GM12872 (cell line): ENCODE data around the gene GFM2.

Source experiments
- TF ChIP-seq, protein P1 (sequence below): IDR thresholded peaks from 3 replicates; pipeline ENCODE4 v1.5.1; 2011; ENCODE audit warnings: low read depth, mild to moderate bottlenecking, low read length, moderate library complexity; ENCODE audit not compliant: insufficient read depth

GFM2 gene

DNA sequence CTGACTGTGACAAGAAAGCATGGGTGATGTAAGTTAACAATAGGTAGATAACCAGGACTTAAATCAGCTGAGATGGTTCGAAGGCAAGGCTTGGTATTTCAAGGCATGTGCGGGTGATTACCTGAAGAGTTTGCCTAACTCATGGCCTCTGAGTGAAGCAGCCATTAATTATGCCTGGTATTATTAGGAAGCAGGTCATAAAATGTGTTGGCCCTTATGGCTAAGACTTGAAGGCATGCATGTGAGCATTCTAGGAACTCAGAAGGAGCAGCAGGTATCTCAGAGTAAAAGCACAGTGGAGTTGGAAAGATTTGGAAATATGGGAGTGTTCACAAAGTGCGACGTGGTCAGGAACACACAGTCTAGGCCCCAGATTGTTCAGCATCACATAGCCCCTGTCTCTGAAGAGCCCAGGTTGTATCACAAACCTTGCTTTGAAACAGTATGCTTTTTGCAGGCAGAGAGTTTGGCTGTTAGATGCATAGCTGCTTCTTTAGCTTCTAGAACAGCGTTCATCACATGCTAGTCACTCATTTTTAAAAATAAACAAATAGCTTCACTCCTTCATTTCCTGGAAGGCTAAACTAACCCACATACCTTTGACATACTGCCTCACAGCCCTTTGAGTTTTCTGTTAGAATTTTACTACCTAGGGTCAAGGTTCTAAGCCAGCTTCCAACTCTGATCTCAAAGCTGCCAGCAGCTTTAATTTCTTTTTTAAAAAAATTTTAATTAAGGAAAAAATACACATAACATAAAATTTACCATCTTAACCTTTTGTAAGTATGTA is 79.8 kb downstream of the GFM2 start:
- TF ChIP-seq, protein P1, sequence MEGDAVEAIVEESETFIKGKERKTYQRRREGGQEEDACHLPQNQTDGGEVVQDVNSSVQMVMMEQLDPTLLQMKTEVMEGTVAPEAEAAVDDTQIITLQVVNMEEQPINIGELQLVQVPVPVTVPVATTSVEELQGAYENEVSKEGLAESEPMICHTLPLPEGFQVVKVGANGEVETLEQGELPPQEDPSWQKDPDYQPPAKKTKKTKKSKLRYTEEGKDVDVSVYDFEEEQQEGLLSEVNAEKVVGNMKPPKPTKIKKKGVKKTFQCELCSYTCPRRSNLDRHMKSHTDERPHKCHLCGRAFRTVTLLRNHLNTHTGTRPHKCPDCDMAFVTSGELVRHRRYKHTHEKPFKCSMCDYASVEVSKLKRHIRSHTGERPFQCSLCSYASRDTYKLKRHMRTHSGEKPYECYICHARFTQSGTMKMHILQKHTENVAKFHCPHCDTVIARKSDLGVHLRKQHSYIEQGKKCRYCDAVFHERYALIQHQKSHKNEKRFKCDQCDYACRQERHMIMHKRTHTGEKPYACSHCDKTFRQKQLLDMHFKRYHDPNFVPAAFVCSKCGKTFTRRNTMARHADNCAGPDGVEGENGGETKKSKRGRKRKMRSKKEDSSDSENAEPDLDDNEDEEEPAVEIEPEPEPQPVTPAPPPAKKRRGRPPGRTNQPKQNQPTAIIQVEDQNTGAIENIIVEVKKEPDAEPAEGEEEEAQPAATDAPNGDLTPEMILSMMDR: no peak

DNA sequence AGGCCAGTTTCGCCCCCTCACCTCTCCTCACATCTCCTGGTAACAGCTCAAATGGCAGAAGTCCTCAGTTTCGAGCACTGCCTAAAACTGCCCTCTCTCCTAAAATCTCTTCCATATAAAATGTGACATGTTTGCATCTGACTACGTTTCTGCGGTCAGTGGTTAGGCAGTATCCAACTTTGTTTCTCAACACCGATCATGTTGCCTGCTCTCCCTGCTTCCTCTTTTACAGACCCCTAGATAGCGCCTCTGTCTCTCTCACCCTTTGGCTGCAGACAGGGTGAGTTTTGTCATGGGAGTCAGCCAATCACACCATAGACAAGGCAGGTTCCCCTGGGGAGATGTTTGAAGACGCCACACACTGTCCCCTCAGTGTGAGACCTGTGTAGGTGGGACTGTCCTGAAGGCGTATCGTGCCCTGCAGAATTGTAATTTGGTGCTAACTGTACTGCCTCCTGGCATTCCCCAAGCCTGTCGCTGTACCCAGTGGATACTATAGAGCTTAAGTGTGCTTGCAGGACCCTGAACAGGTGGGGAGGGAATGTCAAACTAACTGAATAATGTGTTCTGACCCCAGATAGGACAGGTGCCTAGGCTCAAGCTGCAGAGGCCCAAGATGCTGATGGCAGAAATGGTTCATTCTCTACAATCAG is 80.8 kb downstream of the GFM2 start:
- TF ChIP-seq, protein P1: no peak

DNA sequence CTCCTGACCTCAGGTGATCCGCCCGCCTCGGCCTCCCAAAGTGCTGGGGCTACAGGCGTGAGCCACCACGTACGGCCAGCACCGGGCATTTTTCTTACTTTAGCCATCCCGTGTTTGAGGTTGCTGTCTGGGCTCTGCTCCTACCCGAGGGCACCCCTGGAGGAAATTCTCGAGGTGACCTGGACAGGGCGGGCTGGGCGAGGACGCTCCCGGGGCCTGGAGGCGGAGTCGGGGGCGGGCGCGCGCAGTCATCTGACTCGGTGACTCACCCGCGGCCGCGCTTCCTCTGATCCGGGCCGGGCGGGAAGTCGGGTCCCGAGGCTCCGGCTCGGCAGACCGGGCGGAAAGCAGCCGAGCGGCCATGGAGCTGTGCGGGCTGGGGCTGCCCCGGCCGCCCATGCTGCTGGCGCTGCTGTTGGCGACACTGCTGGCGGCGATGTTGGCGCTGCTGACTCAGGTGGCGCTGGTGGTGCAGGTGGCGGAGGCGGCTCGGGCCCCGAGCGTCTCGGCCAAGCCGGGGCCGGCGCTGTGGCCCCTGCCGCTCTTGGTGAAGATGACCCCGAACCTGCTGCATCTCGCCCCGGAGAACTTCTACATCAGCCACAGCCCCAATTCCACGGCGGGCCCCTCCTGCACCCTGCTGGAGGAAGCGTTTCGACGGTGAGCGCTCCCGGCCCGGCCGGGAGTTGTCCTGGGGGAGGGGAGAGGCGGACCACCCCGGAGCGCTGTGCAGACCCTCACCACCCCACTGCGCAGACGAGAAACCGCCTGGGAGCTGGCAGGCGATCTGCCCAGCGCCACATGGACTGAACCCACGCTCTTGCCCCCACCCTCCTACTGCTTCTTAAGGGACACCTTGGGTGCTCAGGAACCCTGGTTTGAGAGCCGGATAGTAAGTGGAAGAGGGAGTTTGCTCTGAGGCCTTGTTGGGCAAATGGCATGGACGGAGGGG is 81.7 kb downstream of the GFM2 start, which contains the start of gene HEXB:
Gene HEXB (plus strand): TSS at position 334 of the 952 bp plus-strand sequence. CDS start 28 bp downstream, at position 362.
- TF ChIP-seq, protein P1: no peak

DNA sequence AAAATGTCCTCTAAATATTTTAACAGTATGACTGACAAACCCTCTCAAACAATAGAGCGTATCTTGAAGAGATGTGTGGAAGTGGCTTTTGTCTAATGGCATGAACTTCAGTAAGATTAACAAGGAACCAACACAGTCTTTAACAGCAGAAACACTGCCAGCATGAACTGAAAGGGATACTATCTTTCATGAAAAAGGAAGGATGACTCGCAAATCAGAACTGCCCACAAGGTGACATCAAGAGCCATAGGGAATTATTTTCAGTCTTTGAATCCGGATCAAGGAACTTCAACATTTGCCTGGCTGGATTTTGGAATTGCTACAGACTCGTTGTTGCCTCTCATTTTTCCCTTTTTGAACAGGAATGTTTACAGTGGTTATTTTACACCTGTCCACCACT is 87.0 kb downstream of the GFM2 start:
- TF ChIP-seq, protein P1: no peak

DNA sequence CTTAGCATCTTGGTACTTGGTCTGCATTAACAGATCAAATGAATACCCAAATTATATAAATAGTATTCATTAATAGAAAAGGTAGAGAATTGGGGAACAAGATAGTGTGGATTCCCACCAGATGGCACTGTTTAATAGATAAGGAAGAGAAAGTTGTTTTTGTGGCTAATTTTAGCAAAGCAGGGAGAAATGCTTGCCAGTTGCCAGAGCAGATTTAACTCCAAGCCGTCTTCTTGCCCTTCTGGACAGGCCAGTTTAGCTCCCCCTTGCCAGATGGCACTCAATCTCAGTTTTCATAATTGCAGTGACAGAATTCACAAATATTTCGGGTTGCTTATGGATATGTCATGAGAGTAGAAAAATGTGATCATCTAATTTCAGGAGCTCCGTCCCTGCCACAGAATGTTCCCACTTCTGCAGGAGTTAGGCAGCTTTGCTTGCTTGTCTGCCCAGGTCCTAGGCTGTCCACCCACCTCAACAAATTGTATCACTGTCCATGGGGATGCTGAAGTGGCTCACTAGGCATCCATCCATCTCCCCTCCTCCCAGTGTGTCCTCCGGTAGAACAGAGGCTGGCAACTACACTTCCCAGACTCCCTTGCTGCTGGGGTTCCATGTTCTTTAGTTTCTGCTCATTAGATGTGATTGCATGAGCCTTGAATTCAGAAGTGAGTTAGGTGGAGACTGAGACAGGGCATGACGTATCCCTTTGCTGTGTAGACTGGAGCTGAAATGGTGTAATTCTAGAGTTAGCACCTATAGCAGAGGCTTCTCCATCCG is 93.7 kb downstream of the GFM2 start:
- TF ChIP-seq, protein P1: peak; percentile 19; the same call in 1 of the 3 replicates

DNA sequence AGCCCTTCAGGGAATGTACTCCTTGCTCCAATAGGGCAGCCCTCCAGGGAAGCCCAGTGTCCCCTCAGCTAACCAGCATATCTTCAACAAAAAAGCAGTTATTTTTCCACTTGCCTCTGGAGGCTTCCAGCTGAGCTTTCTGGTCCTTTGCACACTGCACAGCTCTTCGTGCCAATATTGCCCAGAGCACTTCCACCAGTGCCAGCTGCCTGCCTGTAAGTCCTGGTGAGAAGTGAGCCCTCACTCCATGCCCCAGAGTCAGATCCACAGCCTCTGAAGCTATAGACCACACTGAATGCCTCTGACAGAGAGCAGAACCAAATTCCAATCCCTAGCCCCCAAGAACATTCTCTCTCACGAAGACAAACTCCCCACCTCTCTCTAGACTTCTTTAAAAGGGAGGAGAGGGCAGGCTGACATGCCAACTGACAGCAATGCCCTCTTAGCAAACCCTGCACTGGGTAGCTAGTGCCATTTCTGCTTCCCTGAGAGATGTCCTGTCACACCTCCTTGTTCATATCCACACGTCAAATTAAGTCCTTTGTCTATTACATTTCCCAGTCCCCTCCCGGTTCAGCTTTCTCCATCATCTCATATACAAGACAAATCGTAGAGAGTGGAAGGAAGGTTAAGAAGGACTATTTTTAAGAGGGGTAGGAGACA is 94.6 kb downstream of the GFM2 start:
- TF ChIP-seq, protein P1: no peak
